ENCODE results near the gene SLC12A7.
"Not testable (repeated sequence)": the region's sequence is repeated elsewhere in the genome, so short reads cannot be mapped to it uniquely, and the experiment has no call there.

The SLC12A7 gene

GRCh38 chr5:1028481-1029281, 83.2 kb downstream of the SLC12A7 start:
- H3K4me3 ChIP-seq (ENCODE audit: low read length) = no peak overlapping the region
- DNase-seq (ENCODE audit: low read depth) = no peak
- no peak for TF ChIP-seq CTCF (IDR thresholded peaks at IDR 0.05; ENCODE audit: insufficient read depth, low read depth, low read length, missing control alignments)

- H3K4me3 ChIP-seq (ENCODE audit: low read length) = no peak overlapping the region
- DNase-seq (ENCODE audit: low read depth) = no peak
- no peak for TF ChIP-seq CTCF (IDR thresholded peaks at IDR 0.05; ENCODE audit: insufficient read depth, low read depth, low read length, missing control alignments)
These were observed 84.0 kb downstream of the SLC12A7 start for GRCh38 chr5:1027631-1028441.

GRCh38 chr5:1026700-1027621, 84.9 kb downstream of the SLC12A7 start:
- TF ChIP-seq CTCF (IDR thresholded peaks at IDR 0.05; ENCODE audit: insufficient read depth, low read depth, low read length, missing control alignments) = no peak
- H3K4me3 ChIP-seq (ENCODE audit: low read length) = no peak overlapping the region
- no peak for DNase-seq (ENCODE audit: low read depth)

GRCh38 chr5:1021969-1022336, 89.9 kb downstream of the SLC12A7 start:
- H3K4me3 ChIP-seq (ENCODE audit: low read length); DNase-seq (ENCODE audit: low read depth): not testable (repeated sequence)

GRCh38 chr5:1021136-1021968, 90.5 kb downstream of the SLC12A7 start:
- no peak for DNase-seq (ENCODE audit: low read depth)
- H3K4me3 ChIP-seq (ENCODE audit: low read length) = no peak overlapping the region

GRCh38 chr5:1020452-1020961, 91.4 kb downstream of the SLC12A7 start:
- no peak overlapping the region for H3K4me3 ChIP-seq (ENCODE audit: low read length)
- TF ChIP-seq CTCF (IDR thresholded peaks at IDR 0.05; ENCODE audit: insufficient read depth, low read depth, low read length, missing control alignments) = no peak
- DNase-seq (ENCODE audit: low read depth) = no peak

More at GRCh38 chr5:1021136-1021968, 90.5 kb downstream of the SLC12A7 start:
- TF ChIP-seq CTCF (IDR thresholded peaks at IDR 0.05; ENCODE audit: insufficient read depth, low read depth, low read length, missing control alignments) = no peak
